Activated gamma-delta T cell treated with Interleukin-2 at 50 U/mL for 16 hours (primary cell): Measurements from ENCODE around the gene ERICH6B.

Experiments used
- DNase-seq: peaks from one replicate; pipeline ENCODE4 v3.0.0-alpha.2; 2020

Gene ERICH6B

DNA sequence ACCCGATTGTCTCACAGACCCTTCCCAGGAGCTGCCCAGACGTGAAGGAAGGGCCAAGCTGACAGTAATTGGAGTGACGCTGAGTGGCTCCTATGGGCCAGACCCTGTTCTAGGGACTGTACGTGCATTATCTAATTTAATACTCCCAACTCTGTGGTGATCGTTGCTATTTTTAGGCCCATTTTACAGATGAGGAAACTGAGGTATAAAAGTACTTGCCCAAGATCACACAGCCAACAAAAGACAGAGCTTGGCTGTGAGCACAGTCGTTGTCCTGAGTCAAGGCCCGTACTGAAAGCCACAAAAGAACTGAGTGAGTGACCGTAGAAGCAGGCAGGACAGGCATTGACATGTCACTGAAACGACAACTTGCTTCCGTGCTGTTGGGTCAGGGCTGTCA, 74.7 kb downstream of the ERICH6B start:
- DNase-seq = no peak

DNA sequence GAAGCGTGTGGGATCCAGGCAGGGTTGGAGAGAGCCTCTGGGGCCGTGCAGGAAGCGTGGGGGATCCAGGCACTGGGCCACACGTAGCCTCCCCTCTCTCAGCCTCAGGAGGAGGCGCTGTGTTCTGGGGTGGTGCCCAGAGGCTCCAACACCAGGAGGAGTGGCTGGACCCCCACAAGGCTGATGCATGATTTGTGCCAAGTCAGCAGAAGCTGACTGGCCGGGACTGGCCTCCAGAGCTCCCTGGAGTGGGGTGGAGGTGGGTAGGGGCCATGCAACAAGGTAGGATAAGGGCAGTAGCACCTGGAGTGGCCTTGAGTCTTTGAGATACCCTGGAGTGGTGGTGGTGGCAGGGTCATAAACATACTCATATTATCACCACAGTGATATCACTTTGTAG, 75.3 kb downstream of the ERICH6B start:
- no peak for DNase-seq

DNA sequence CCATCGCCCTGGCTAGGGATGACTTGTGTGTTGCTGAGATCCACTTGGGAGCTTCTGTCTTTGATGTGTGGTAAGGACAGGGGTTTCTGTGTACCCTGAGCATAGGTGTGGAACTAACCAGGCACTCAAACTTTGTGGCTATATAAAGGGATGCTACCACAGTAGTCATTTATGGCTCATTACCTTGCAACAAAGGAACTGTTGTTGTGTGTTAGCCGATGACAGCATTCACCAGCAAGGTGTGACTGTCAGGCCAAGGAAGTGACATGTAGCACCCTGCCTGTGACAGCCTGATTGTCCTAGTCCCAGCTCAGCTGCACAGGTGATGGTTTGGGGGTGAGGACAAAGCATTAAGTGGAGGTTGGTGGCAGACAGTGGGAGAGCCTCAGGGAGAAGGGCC, 77.2 kb downstream of the ERICH6B start:
- DNase-seq = no peak

DNA sequence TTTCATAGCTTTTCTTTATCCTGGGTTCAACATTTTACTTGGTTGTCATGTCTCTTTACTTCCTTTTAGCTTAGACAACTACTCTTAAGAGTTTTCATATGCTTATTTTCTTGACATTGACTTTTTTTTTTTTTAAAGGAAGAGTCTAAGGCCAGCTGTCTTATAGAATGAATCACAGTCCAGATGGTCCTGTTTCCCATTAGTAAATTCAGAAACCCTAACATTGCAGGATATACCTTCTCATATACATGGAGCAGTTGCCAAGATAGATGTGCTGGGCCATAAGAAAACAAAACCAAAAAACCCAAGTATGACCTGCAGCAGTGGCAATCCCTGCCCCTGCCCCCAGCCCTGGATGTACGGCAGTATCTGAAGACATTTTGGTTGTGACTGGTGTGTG, 78.0 kb downstream of the ERICH6B start:
- no peak for DNase-seq

DNA sequence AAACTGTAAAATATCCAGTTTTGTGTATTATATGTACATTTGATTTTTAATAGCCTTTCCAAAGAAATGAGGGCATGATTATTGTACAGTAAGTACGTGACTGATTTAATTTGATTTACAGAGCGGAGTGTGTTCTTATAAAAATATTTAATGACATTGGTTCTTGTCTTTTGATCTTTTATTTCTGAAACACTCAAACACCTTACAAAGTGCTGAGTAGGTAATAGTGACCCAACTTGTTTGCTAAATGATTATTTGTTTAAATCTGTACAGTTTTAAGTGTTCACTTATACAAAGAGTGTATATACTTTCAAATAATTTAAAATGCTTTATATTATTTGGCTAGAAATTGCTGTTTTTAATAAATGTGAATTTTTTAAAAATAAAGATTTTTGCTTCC, 79.3 kb downstream of the ERICH6B start:
- DNase-seq = no peak

DNA sequence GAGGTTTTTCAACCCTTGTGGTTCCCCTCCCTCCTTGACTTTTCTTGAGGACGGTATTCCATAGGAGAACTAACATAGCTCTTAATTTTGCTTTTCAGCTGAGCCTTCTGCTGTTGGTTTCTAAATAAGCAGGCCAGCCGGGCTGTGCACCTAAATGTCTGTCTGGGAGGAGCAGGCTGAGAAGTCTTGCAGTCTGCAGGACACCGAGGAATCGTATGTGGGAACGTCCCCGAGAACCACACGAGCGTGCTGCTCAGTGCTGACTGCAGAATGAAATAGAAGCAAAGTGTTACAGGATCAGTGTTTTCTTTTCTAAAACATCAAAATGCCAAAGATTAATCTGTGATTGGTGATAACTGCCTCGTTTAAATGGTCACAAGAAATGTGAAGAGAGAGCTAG, 80.9 kb downstream of the ERICH6B start:
- DNase-seq = no peak

DNA sequence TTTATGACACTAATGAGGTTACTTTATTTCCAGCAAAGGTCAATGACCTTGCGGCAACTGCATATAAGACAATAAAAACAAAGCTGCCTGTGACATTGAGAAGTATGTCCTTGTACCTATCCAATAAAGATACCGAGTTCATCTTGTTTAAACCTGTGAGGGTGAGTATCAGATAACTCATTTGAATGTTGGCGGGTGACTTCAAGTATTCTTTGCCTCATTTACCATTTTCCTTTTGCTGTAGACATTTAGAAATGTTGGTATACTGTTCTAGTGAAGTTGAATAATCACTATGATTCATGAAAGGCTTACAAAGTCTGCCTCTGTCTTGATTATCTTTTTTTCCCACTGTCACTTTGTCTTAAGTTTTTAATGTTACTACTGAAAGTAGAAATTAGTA, 85.8 kb downstream of the ERICH6B start:
- no peak for DNase-seq

DNA sequence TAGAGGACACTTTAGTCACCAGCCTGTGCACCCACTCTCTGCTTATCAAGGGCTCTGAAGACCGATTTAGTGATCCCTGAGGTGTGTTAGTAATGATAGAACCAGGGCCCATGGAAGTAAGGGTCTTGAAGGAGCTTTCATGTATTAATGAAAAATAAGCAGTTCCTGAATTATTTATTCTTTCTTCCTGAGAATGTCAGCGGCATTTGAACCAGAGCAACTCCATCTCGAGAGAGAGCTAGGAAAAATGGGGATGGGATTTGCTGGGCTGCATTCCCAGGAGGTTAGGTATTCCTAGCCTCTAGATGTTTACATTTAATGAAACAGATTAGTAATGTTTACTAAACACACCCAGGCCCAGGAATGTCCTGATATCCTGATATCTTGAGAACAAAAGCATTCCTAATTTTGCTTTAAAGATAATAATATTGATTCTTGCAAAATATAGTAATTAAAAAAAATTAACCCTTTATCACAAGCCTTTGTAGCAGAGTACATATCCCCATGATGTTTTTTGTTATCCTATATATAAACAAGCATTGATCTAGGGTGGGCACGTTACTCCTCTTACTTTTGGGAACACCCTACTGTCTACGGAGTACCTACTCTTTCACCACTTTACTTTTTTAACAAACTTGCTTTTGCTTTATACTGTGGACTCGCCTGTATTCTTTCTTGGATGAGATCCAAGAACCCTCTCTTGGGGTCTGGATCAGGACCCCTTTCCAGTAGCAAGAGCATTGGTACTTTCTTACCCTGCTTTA, 87.7 kb downstream of the ERICH6B start:
- no peak for DNase-seq

DNA sequence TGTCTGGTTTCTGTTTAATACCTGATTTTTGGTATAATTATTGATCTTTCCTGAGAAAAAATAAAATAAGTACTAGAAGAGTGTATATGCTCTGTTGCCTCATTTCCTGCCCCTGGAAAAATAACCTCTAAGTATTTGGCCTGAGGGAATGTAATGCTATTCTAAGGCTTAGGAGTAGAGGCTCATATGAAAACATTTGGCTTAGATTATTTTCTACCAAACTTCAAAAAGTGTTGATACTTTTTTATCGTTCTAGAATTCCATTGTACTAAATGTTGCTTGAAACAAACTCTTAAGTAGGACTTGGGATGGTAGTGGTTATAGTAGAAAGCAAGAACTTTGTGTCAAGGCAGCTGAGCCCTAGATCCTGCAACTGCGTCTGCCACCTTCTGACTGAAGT, 93.0 kb downstream of the ERICH6B start:
- no peak for DNase-seq

DNA sequence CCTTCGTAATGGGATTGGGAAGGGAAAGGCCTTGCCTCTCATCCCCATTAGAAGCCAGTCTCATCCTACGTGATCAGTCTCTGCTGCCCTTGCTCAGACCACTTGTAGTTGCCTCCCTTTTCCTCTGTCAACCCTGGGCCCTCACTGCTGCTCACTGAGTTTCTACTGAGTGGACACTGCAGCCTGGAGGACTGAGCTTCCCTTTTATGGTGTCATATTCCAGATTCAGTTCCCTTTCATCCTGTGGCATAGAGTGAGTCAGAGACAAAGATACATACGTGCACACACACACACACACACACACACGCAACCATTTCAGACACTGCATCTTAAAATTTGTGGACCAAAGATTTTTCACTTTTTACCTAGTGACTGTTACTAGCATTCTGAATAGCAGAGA, 94.2 kb downstream of the ERICH6B start:
- no peak for DNase-seq

DNA sequence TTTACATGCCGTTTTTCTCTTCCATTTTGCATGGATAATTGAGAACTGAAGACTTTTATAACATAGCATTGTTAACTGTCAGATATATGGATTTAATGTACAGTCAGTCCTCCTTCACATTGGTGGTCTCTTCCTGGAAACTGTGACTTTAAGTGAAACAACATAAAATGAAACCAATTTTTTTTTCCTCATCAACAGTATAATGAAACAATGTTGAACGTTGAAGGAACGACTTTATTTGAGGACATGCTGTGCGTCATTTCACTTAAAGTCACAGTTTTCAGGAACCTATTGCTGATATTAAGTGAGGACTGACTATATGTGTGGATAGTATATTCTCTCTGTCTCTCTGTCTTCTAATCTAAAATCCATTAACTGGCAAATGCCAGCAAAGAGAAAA, 96.0 kb downstream of the ERICH6B start:
- DNase-seq = no peak

DNA sequence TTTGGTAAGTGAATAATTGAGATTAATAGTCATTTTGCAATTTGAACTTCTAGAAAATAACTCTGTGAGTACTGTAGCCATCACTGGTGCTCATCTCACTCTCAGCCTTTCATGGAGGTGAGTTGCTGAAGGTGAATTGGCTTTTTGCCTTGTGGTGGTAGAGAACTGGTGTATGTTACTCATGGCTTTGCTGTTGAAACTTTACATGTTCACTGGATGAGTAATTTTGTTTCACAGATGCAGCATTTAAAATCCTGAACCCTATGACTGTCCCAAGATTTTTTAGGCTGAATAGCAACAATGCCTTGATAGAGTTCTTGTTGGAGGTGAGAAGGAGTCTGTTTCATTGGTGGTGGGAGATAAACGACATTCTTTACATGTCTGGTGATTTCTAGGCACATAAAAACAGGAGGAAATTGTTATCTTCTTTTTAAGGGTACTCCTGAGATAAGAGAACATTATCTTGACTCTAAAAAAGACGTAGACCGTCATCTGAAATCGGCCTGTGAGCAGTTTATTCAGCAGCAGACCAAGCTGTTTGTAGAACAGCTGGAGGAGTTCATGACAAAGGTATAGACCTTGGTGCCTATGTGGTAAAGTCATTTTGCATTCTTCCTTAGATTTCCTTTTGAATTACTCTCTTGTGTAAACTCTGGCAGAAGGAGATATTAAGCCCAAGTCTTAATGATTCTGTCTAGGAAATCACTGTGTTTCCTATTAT, 96.9 kb downstream of the ERICH6B start:
- DNase-seq = no peak

DNA sequence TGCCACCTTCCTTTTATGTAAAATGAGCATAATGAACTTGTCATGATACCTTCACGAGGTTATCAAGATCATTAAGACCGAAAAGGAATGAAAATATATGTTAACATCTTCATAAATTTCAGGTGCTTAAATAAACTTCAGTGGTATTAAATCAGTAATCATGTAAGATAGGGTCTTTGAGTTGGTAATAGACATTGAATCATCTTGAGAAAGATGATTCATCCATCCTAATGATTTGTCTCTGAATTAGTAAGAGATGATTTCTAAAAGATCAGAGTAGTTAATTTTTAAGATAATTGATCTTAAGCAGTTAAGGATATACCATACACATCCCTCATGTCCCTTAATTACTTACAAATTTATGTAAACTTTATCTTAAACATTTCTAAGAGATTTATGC, 98.8 kb downstream of the ERICH6B start:
- DNase-seq = no peak

DNA sequence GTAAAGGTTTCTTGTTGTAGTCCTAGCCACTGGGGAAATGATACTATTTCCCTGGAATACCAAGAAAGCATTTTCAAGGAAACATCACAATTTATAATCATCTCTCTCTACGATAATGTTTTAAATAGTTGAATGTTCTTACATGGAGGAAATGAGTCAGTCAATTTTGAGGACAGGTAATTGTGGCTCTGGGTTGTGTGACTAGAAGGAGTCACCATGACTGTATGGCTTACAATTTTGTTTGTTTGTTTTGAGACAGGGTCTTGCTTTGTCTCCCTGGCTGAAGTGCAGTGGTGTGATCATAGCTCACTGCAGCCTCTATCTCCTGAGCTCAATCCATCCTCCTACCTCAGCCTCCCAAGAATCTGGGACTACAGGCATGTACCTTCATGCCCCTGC, 103.4 kb downstream of the ERICH6B start:
- DNase-seq = no peak

DNA sequence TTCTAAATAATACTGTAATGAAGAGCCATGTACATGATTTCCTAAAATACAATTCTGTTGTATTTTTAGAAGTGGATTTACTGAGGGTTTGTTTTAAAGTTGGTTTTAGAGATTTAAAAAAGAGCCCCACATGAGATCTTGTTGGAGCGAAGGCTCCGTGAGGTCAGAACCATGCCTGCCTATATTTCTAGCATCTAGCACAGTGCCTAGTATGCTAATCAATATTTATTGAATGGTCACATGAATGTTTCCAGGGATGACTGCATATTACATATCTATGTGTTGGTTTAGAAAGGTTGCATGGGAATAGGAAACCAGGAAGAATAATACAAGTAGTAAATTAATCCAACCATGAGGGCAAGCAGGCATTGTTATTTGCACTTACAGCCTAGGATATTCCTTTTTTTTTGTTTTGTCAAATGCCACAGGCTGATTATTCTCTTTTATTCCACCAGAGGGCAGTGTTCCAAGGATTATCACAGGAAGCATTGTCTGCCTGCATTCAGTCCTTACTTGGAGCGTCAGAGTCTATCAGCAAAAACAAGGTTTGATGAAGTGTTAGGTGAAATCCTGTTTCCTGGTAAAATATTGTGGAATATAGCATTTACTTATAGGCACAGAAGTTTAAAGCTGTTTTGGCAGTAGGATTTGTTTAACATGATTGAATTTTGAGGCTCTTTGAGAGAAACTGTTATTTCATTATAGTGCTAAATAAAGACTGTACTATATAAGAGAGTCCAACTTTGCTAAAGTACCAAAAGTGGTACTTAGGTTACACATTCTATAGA, 104.0 kb downstream of the ERICH6B start:
- peak; percentile 31 for DNase-seq

DNA sequence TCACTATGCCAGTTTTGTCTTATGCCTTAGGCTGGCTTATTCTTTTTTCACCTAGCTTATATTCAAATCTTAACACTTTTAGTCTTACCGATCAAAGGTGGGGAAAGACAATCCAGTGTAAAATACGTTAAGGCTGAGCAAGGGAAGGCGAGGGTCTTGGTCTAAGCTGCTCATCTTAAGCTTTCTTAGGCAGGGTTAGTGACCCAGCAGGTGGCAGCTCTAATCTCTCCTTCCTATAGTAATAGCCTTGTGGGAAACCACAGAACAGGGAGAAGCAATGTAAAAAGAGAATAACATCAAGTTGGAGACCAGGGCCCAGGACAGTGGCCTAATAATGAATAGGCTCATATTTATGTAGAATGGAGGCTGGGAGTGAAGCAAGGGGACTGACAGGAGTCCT, 104.9 kb downstream of the ERICH6B start:
- DNase-seq = no peak

DNA sequence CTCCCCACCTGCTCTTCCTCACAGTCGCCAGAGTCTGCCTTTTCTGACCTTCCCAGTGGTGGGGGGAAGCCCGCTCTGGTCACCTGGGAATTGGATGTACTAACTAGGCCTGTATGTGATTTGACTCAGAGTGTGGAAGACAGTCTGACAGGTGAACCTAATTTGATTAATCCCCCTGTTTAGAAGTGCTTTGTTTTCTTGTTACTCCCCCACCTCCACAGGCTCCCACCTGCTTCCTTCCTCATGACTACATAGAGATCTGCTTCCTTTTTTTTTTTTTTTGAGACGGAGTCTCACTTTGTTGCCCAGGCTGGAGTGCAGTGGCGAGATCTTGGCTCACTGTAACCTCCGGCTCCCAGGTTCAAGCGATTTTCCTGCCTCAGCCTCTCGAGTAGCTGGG, 106.8 kb downstream of the ERICH6B start:
- DNase-seq = no peak

DNA sequence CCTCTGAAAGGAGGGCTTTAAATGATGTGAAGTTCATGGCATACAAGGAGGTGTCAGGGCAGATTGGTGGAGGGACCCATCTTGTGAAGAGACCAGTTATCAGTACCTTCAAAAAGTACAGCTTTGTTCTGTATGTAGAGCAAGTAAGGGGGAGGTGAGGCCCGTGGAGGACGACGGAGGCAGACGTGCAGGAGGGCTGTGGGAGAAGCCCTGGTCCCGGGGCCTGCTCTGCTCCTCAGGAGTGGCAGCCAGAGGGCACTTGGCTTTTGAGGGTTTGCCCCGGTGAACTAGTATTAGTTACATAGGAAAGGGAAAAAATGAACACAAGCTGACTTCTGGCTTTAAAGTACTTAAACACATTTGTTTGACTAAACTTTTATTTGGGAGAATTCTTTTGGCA, 108.7 kb downstream of the ERICH6B start:
- DNase-seq = no peak

DNA sequence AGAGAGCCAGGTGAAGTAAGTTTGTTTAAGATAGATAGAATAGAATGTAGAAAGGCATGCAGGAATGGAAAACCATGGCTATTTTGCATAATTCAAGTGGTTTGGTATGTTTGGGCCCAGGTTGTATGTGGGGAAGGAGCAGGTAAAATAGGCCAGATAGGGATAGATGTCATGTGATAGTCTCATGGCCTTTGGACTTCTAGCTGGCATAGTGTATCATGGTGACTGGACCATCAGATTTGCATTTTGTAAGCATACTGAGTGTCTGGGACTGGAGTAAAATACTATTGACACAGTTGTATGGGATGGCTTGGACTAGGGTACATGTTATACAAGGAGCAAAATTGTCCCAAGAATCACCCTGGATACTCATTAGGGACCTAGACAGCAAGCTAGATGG, 111.9 kb downstream of the ERICH6B start:
- DNase-seq = no peak

DNA sequence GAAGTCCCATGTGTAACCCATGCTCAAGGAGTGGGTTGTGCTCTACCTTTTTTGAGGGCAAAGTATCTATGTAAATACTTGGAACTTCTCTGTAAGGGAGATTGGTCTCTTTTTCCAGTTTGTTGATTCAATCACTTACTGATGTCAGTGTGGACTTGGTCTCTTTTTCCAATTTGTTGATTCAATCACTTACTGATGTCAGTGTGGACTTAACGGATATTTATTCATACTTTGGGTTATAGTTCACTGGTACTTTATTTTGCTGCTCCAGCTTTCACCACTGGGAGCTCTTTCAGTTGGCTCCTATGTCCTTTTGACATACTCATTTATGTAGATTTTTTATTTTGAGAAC, 114.4 kb downstream of the ERICH6B start:
- DNase-seq = no peak

DNA sequence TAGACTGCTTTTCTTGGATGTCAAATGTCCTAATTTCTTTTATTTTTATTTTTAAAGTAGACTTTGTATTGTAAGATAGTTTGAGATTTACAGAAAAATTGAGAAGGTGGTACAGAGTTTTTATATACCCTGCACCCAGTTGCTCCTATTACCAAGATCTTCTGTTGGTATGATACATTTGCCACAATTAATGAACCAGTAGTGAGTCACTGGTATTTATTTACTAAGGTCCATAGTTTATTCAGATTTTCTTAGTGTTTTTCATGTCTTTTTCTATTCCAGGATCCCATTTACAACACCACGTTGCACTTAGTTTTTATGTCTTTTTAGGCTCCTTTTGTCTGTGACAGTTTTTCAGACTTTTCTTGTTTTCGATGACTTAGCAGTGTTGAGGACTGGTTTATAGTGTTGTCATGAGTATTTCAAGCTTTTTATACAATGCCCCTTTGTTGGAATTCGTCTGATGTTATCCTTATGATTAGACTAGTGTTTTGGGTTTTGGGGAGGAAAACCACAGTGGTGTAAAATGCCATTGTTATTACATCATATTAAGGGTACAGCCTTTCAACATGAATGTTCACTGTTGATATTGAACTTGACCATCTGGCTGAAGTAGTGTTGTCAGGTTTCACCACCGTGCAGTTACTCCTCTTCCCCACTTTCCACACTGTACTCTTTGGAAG, 114.9 kb downstream of the ERICH6B start:
- no peak for DNase-seq

DNA sequence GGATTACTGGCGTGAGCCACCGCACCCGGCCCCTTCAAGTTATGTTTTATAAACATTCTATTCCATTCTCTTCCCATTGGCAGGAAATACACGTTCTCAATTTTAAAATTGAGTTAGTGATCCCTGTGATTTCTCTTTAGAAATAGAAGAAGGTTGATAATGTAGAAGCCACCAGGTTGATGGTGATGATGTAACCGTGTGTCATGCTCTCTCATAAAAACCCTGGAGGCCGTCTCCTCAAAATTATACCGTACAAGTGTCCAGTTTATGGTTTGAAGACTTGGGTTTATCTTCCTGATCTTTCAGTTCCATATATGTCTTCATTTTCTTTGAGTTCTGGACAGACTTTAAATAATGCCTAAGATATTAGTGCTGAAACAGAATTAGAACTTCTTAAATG, 118.6 kb downstream of the ERICH6B start:
- no peak for DNase-seq

DNA sequence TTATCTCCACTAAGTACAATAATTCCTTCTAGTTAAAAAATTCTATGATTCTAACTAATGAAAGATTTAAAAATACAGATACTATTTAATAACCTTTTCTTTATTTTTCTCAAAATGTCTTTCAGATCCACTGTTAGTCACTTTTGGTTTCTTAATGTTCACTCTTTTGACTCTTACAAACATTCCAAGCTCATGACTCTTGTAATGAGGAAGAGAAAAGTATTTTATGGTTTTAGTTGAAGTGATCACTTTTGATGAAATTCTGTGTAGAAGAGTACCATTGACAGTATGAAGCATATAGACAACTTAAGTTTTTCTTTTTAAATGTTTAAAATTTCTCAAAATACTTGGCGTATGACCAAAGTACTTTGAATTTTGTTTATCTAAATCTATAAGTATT, 123.0 kb downstream of the ERICH6B start:
- no peak for DNase-seq
